Neural progenitor cell (in vitro differentiated cells): ENCODE measurements around the gene SRSF10.

Experiments
- CTCF ChIP-seq: fragments of 200-600 bp; sonication (generic); IDR thresholded peaks from 2 replicates; pipeline ENCODE4 v1.5.1; 2017; ENCODE audit warnings: antibody characterized with exemption, mild to moderate bottlenecking
- EZH2 ChIP-seq: fragments of 200-600 bp; sonication (generic); IDR thresholded peaks from 2 replicates; pipeline ENCODE4 v1.6.1; 2017; ENCODE audit warnings: antibody characterized with exemption, mild to moderate bottlenecking, moderate library complexity
- EZH2phosphoT487 ChIP-seq: fragments of 200-600 bp; sonication (generic); IDR thresholded peaks from 2 replicates; pipeline ENCODE4 v1.6.1; 2017; ENCODE audit warnings: antibody characterized with exemption

- no peak for TF ChIP-seq CTCF
- TF ChIP-seq EZH2phosphoT487: no peak
- TF ChIP-seq EZH2: no peak
Measured at GRCh38 chr1:23966973-23967493, 13.1 kb downstream of the SRSF10 start.
